NCI-H2227 (cell line): Measurements from ENCODE around the gene TNFSF13.
"Not testable (repeated sequence)": the region's sequence is repeated elsewhere in the genome, so short reads cannot be mapped to it uniquely, and the experiment has no call there.

Experiments
- DNase-seq: peaks from one replicate; lab custom pipeline; 2025; ENCODE audit not compliant: unreplicated experiment; lab: John Stamatoyannopoulos, UW

Gene TNFSF13

GRCh38 chr17:7589891-7590691 lies 31.5 kb downstream of the TNFSF13 start, which contains the start of gene SOX15:
SOX15 (minus strand) TSS chr17:7590094; CDS start chr17:7589676, 418 bp downstream.
- DNase-seq, result no peak

GRCh38 chr17:7590743-7591142 lies 32.2 kb downstream of the TNFSF13 start:
- no peak for DNase-seq

GRCh38 chr17:7591596-7591995 lies 33.0 kb downstream of the TNFSF13 start:
- no peak for DNase-seq

GRCh38 chr17:7592422-7593021 lies 34.0 kb downstream of the TNFSF13 start:
- no peak for DNase-seq

- DNase-seq, result no peak
These were observed 34.7 kb downstream of the TNFSF13 start for GRCh38 chr17:7593296-7593695.

GRCh38 chr17:7597561-7597960 lies 39.0 kb downstream of the TNFSF13 start:
- DNase-seq, result not testable (repeated sequence)

GRCh38 chr17:7606280-7606679 lies 47.7 kb downstream of the TNFSF13 start:
- no peak for DNase-seq

GRCh38 chr17:7610641-7611040 lies 52.1 kb downstream of the TNFSF13 start:
- no peak for DNase-seq
